ENCODE data around the gene SPTY2D1.
"Not testable (repeated sequence)": the region's sequence is repeated elsewhere in the genome, so short reads cannot be mapped to it uniquely, and the experiment has no call there.

Gene SPTY2D1

DNA sequence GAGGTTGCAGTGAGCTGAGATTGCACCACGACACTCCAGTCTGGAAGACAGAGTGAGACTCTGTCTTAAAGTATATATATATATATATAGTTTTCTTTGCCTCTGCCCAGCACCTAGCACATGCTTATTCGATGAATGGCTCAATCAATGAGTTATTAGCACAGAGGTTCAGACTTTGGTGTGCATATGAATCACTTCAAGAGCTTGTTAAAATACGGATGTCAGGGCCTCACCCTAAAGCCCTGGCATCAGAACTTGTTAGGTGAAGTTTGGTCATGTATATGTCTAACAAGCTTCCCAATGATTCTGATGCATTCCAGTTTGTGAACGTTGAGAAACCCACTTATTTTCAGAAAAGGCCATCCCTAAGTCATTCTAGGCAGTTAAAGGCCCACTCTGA lies 42.7 kb upstream of the SPTY2D1 start:
- Histone ChIP-seq H3K79me2 (ENCODE audit: control insufficient read depth, insufficient read depth, low read length, poor library complexity) (no peaks in the 10 kb centered on the region), H4K8ac (ENCODE audit: low read depth, low read length) (no peak overlapping the region), H3K9me3 (ENCODE audit: insufficient read depth, low read depth, low read length) (no peaks in the 10 kb centered on the region), H3K4me2 (ENCODE audit: low read length) (no peak overlapping the region), H3K23ac (ENCODE audit: low read length) (no peak overlapping the region), H2BK12ac (ENCODE audit: low read length) (no peak overlapping the region), H4K91ac (ENCODE audit: low read depth, low read length) (no peak overlapping the region), H3K4me1 (ENCODE audit: control insufficient read depth in 1 of 2, insufficient read depth in 2 of 2, low read length in 2 of 2) (peaks cover 2% of the 10 kb centered on the region in 2 experiments), H2AFZ (ENCODE audit: insufficient read depth, low read length, poor library complexity) (no peak overlapping the region), H3K14ac (ENCODE audit: low read length) (no peak overlapping the region), H2BK120ac (ENCODE audit: insufficient read depth, low read length, poor library complexity) (no peak overlapping the region), H2AK5ac (ENCODE audit: low read length) (no peak overlapping the region), H4K12ac (ENCODE audit: low read depth, low read length) (no peak overlapping the region), H3K4me3 (ENCODE audit: low read depth, low read length) (no peak overlapping the region), H3K27me3 (ENCODE audit: insufficient read depth, low read length) (no peaks in the 10 kb centered on the region), H3K27ac (ENCODE audit: low read depth, low read length) (no peak overlapping the region), H3K36me3 (ENCODE audit: control insufficient read depth in 1 of 2, insufficient read depth in 2 of 2, low read length in 2 of 2) (no peaks in the 10 kb centered on the region), H3K9ac (ENCODE audit: low read length) (no peak overlapping the region), H2BK5ac (ENCODE audit: low read depth, low read length, poor library complexity) (no peak overlapping the region), H3K79me1 (ENCODE audit: low read length) (no peaks in the 10 kb centered on the region), H3K18ac (ENCODE audit: low read length) (no peak overlapping the region), H3K4ac (ENCODE audit: low read depth, low read length) (no peak overlapping the region)
- WGBS (ENCODE audit: extremely low coverage, insufficient coverage, insufficient read length), result no CpG with 5 or more reads among the region's 4 CpGs
- DNase-seq, result no peak

DNA sequence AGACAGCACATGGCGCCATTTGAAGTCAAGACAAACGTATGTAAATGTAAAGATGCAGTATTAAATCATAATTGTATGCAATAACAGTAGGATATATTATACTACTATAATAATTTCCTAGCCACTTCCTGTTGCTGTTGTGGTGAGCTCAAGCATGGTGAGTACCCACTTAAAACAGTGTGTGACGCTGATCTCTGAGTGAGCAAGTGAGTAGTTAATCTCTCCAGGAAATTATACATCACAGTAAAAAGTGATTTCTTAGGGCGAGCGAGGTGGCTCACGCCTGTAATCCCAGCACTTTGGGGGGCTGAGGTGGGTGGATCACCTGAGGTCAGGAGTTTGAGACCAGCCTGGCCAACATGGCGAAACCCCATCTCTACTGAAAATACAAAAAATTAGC lies 38.1 kb upstream of the SPTY2D1 start:
- not testable (repeated sequence) for H3K9ac ChIP-seq (ENCODE audit: low read length); H3K4me3 ChIP-seq (ENCODE audit: low read depth, low read length); H4K12ac ChIP-seq (ENCODE audit: low read depth, low read length); H2AFZ ChIP-seq (ENCODE audit: insufficient read depth, low read length, poor library complexity); H3K27me3 ChIP-seq (ENCODE audit: insufficient read depth, low read length); H2BK12ac ChIP-seq (ENCODE audit: low read length); H2AK5ac ChIP-seq (ENCODE audit: low read length); H3K4ac ChIP-seq (ENCODE audit: low read depth, low read length); H2BK5ac ChIP-seq (ENCODE audit: low read depth, low read length, poor library complexity); DNase-seq; H4K8ac ChIP-seq (ENCODE audit: low read depth, low read length); H3K79me1 ChIP-seq (ENCODE audit: low read length); H3K18ac ChIP-seq (ENCODE audit: low read length); H4K91ac ChIP-seq (ENCODE audit: low read depth, low read length); H3K36me3 ChIP-seq (ENCODE audit: control insufficient read depth in 1 of 2, insufficient read depth in 2 of 2, low read length in 2 of 2); H3K23ac ChIP-seq (ENCODE audit: low read length); H2BK120ac ChIP-seq (ENCODE audit: insufficient read depth, low read length, poor library complexity); H3K4me2 ChIP-seq (ENCODE audit: low read length); H3K27ac ChIP-seq (ENCODE audit: low read depth, low read length); H3K9me3 ChIP-seq (ENCODE audit: insufficient read depth, low read depth, low read length); H3K79me2 ChIP-seq (ENCODE audit: control insufficient read depth, insufficient read depth, low read length, poor library complexity); H3K14ac ChIP-seq (ENCODE audit: low read length)
- H3K4me1 ChIP-seq (ENCODE audit: control insufficient read depth in 1 of 2, insufficient read depth in 2 of 2, low read length in 2 of 2), result peaks cover 6 to 10% of the 10 kb centered on the region in 2 experiments
- WGBS (ENCODE audit: extremely low coverage, insufficient coverage, insufficient read length), result no CpG with 5 or more reads among the region's 7 CpGs

DNA sequence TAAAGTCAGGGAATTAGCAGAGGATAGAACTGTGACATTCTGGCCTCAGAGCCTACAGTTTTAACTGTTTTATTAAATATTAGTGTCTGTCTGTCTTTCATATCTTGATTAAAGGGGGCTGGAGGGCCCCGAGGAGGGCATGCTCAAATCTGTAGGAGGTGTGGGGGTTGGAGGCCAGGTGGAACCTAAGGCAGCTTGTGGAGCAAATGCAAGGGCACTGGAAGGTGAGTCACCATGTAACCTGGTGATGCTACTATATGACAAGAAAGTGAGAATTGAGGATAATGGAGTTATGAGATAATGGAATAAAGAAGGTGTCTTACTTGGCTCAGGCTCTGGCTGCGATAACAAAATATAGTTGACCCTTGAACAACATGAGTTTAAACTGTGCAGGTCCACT lies 37.1 kb upstream of the SPTY2D1 start:
- H2BK12ac ChIP-seq (ENCODE audit: low read length), result no peak overlapping the region
- H3K36me3 ChIP-seq (ENCODE audit: control insufficient read depth in 1 of 2, insufficient read depth in 2 of 2, low read length in 2 of 2), result no peaks in the 10 kb centered on the region
- no peak overlapping the region for H3K4ac ChIP-seq (ENCODE audit: low read depth, low read length)
- DNase-seq, result no peak
- peaks cover 6 to 10% of the 10 kb centered on the region in 2 experiments for H3K4me1 ChIP-seq (ENCODE audit: control insufficient read depth in 1 of 2, insufficient read depth in 2 of 2, low read length in 2 of 2)
- no peak overlapping the region for H3K4me2 ChIP-seq (ENCODE audit: low read length)
- no peak overlapping the region for H3K14ac ChIP-seq (ENCODE audit: low read length)
- H3K79me2 ChIP-seq (ENCODE audit: control insufficient read depth, insufficient read depth, low read length, poor library complexity), result no peaks in the 10 kb centered on the region
- no CpG with 5 or more reads among the region's 2 CpGs for WGBS (ENCODE audit: extremely low coverage, insufficient coverage, insufficient read length)
- H3K9ac ChIP-seq (ENCODE audit: low read length), result no peak overlapping the region
- no peak overlapping the region for H4K12ac ChIP-seq (ENCODE audit: low read depth, low read length)
- no peak overlapping the region for H2AFZ ChIP-seq (ENCODE audit: insufficient read depth, low read length, poor library complexity)
- H2BK5ac ChIP-seq (ENCODE audit: low read depth, low read length, poor library complexity), result no peak overlapping the region
- no peak overlapping the region for H3K23ac ChIP-seq (ENCODE audit: low read length)
- H3K27ac ChIP-seq (ENCODE audit: low read depth, low read length), result no peak overlapping the region
- no peak overlapping the region for H2AK5ac ChIP-seq (ENCODE audit: low read length)
- no peak overlapping the region for H3K18ac ChIP-seq (ENCODE audit: low read length)
- no peak overlapping the region for H2BK120ac ChIP-seq (ENCODE audit: insufficient read depth, low read length, poor library complexity)
- H4K91ac ChIP-seq (ENCODE audit: low read depth, low read length), result no peak overlapping the region
- no peak overlapping the region for H4K8ac ChIP-seq (ENCODE audit: low read depth, low read length)
- H3K9me3 ChIP-seq (ENCODE audit: insufficient read depth, low read depth, low read length), result no peaks in the 10 kb centered on the region
- H3K79me1 ChIP-seq (ENCODE audit: low read length), result peaks cover 8% of the 10 kb centered on the region
- no peak overlapping the region for H3K4me3 ChIP-seq (ENCODE audit: low read depth, low read length)
- no peaks in the 10 kb centered on the region for H3K27me3 ChIP-seq (ENCODE audit: insufficient read depth, low read length)

DNA sequence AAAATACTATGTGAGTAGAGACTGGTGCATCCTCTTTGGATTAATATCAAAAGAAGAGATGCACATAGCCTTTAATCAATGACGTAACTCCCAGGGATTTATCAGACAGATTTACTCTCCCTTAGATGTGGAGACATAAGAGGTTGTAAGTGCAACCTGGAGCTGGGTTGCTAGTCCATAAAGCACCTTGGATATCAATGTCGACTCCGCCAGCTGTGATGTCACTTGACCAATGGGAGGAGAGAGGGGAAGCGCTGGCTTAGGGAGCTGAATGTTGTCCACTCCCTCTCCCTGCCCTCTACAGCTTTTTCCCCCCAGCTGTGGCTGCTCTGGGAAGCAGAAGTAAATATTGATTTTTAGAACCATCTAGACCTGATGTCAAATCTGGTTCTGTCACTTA lies 35.6 kb upstream of the SPTY2D1 start:
- Histone ChIP-seq H3K4me1 (ENCODE audit: control insufficient read depth in 1 of 2, insufficient read depth in 2 of 2, low read length in 2 of 2) (peaks cover 6 to 10% of the 10 kb centered on the region in 2 experiments), H2BK12ac (ENCODE audit: low read length) (peak overlapping the region; percentile 82), H3K79me2 (ENCODE audit: control insufficient read depth, insufficient read depth, low read length, poor library complexity) (no peaks in the 10 kb centered on the region), H2BK120ac (ENCODE audit: insufficient read depth, low read length, poor library complexity) (no peak overlapping the region), H4K91ac (ENCODE audit: low read depth, low read length) (peak overlapping the region; percentile 35), H2AK5ac (ENCODE audit: low read length) (peak overlapping the region; percentile 47), H2AFZ (ENCODE audit: insufficient read depth, low read length, poor library complexity) (no peak overlapping the region), H3K9ac (ENCODE audit: low read length) (no peak overlapping the region), H3K79me1 (ENCODE audit: low read length) (peaks cover 8% of the 10 kb centered on the region), H3K36me3 (ENCODE audit: control insufficient read depth in 1 of 2, insufficient read depth in 2 of 2, low read length in 2 of 2) (no peaks in the 10 kb centered on the region), H3K9me3 (ENCODE audit: insufficient read depth, low read depth, low read length) (no peaks in the 10 kb centered on the region), H3K4me3 (ENCODE audit: low read depth, low read length) (no peak overlapping the region), H3K4ac (ENCODE audit: low read depth, low read length) (no peak overlapping the region), H3K4me2 (ENCODE audit: low read length) (no peak overlapping the region), H3K27me3 (ENCODE audit: insufficient read depth, low read length) (no peaks in the 10 kb centered on the region), H3K23ac (ENCODE audit: low read length) (no peak overlapping the region), H4K12ac (ENCODE audit: low read depth, low read length) (no peak overlapping the region), H2BK5ac (ENCODE audit: low read depth, low read length, poor library complexity) (peak overlapping the region; percentile 46), H3K14ac (ENCODE audit: low read length) (peak overlapping the region; percentile 15), H3K27ac (ENCODE audit: low read depth, low read length) (no peak overlapping the region), H3K18ac (ENCODE audit: low read length) (no peak overlapping the region), H4K8ac (ENCODE audit: low read depth, low read length) (peak overlapping the region; percentile 35)
- WGBS (ENCODE audit: extremely low coverage, insufficient coverage, insufficient read length), result no CpG with 5 or more reads among the region's 4 CpGs
- DNase-seq, result no peak

All from trophoblast cell (in vitro differentiated cells and primary cell).